Esophagus squamous epithelium (tissue), 4 donors: ENCODE data around the gene FGF18.

Experiments used
- POLR2A ChIP-seq, 4 donors: fragments of 450-650 bp; IDR thresholded peaks; one replicate each; pipeline ENCODE4 v1.6.1; 2017; ENCODE audit warnings: antibody characterized with exemption in 4 of 4, mild to moderate bottlenecking in 4 of 4, moderate library complexity in 3 of 4
- TF ChIP-seq, protein P1 (sequence below), 6 experiments: fragments of 450-650 bp in 4 of 6; fragments of 200-600 bp in 2 of 6; sonication (generic) in 2 of 6; IDR thresholded peaks; one replicate each; pipeline ENCODE4 v1.5.1; 2016 to 2019; ENCODE audit warnings: antibody characterized with exemption in 6 of 6, mild to moderate bottlenecking in 4 of 6, moderate library complexity in 4 of 6

DNA sequence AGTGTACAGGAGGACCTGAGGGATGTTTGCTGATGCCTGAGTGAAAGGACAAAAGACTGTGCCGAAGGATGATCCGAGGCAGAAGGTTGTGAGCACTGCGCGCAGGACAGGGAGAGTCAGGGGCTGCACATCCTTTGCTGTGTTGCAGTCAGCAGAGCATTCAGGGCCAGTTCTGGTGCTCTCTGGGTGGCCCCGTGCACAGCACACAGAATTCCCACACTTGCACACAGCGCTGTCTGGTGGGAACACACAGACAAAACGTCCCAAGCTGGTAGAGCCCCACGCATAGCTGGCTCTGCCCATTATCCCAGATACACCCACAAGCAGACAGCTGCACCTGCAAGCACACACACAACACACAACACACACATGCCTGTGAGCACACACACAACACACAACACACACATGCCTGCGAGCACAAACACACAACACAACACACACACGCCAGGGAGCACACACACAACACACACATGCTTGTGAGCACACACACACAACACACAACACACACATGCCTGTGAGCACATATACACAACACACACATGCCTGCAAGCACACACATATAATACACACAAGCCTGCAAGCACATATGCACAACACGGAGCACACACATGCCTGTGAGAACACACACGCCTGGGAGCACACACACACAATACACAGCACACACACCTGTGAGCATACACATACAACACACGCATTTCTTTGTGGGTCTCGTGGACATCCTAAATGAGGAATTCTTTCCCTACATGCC, 74.4 kb downstream of the FGF18 start:
- TF ChIP-seq, protein P1, sequence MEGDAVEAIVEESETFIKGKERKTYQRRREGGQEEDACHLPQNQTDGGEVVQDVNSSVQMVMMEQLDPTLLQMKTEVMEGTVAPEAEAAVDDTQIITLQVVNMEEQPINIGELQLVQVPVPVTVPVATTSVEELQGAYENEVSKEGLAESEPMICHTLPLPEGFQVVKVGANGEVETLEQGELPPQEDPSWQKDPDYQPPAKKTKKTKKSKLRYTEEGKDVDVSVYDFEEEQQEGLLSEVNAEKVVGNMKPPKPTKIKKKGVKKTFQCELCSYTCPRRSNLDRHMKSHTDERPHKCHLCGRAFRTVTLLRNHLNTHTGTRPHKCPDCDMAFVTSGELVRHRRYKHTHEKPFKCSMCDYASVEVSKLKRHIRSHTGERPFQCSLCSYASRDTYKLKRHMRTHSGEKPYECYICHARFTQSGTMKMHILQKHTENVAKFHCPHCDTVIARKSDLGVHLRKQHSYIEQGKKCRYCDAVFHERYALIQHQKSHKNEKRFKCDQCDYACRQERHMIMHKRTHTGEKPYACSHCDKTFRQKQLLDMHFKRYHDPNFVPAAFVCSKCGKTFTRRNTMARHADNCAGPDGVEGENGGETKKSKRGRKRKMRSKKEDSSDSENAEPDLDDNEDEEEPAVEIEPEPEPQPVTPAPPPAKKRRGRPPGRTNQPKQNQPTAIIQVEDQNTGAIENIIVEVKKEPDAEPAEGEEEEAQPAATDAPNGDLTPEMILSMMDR (IDR thresholded peaks at IDR 0.05): no peak
- no peak for TF ChIP-seq POLR2A (IDR thresholded peaks at IDR 0.05)
